ENCODE measurements around the gene MAZ. TPM values are rescaled to one million over a fixed set of nuclear protein-coding genes. Genes with fewer than 3 reads are reported as not detected.

Gene MAZ
- total and polyA plus RNA-seq, 2 experiments from 2014 or later, result 132 to 190 TPM

DNA sequence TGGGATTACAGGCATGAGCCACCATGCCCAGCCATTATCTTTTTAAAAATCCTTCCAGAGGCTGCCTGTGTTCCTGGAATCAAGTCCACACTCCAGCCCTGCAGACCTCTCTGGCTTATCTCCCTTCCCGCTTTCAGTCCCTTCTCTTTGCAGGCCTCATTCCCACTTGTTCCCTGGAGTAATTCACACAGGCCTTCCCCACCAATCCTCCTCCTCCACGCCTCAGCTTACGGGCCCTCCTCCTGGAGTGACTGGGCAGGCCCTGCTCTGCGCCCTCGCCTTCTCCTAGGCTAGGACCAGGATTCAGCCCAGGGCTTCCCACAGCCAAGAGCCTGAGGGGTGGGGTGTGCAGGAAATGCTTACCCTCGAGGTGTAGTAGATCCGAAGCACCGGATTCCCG lies 53.9 kb downstream of the MAZ start:
- DNase-seq (ENCODE audit: low spot score), result no peak
- Histone ChIP-seq H3K9me2 (replicated peaks; ENCODE audit: insufficient read depth) (no peaks in the 10 kb centered on the region), H2AFZ (no peak overlapping the region), H4K20me1 (ENCODE audit: insufficient read depth, poor library complexity, severe bottlenecking) (no peaks in the 10 kb centered on the region), H3K27ac (no peak overlapping the region), H3K36me3 (replicated peaks; ENCODE audit: insufficient read depth, low read depth) (no peaks in the 10 kb centered on the region), H3K27me3 (no peaks in the 10 kb centered on the region), H3K4me3 (no peak overlapping the region), H3K9me3 (ENCODE audit: low read depth) (no peaks in the 10 kb centered on the region), H3K4me2 (no peak overlapping the region), H3K79me2 (peaks cover 21% of the 10 kb centered on the region), H3K4me1 (ENCODE audit: insufficient read depth) (peaks cover 21% of the 10 kb centered on the region)
- TF ChIP-seq EZH2phosphoT487 (IDR thresholded peaks at IDR 0.05; ENCODE audit: low read depth, severe bottlenecking, unreplicated experiment), result no peak
- TF ChIP-seq EZH2 (IDR thresholded peaks at IDR 0.05; ENCODE audit: borderline replicate concordance), result no peak
- 95% methylated on average over 9 of the region's 9 CpGs for WGBS (ENCODE audit: low lambda C conversion rate, missing lambda C conversion rate)

Small RNAs within 50 kb of the gene (small RNA-seq; reads per million reads assigned to genes)
- gene AC009133.6, result not detected
- gene AC120114.4, result not detected

Other genes starting within 250 kb of the MAZ start
- gene SPN, start 143.3 kb upstream of the MAZ start, total RNA-seq, result 0.03 and 0.08 TPM in 2 replicates
- 0.05 and 0.57 TPM in 2 replicates for gene SPN, start 143.3 kb upstream of the MAZ start, polyA plus RNA-seq
- gene QPRT, start 127.3 kb upstream of the MAZ start, total RNA-seq, result 217 and 222 TPM in 2 replicates
- 340 and 371 TPM in 2 replicates for gene QPRT, start 127.3 kb upstream of the MAZ start, polyA plus RNA-seq
- 0.10 TPM in 1 of 2 replicates, not detected in the other for gene C16orf54, start 60.5 kb upstream of the MAZ start, total RNA-seq
- gene C16orf54, start 60.5 kb upstream of the MAZ start, polyA plus RNA-seq, result 0.16 and 0.52 TPM in 2 replicates
- gene ZG16, start 28.3 kb upstream of the MAZ start, total RNA-seq, result 2.1 and 3.0 TPM in 2 replicates
- gene ZG16, start 28.3 kb upstream of the MAZ start, polyA plus RNA-seq, result 1.9 and 2.7 TPM in 2 replicates
- 42.6 and 43.3 TPM in 2 replicates for gene KIF22, start 15.8 kb upstream of the MAZ start, total RNA-seq
- gene KIF22, start 15.8 kb upstream of the MAZ start, polyA plus RNA-seq, result 42.5 and 44.5 TPM in 2 replicates
- gene PRRT2, start 5.7 kb downstream of the MAZ start, total RNA-seq, result 7.0 and 8.0 TPM in 2 replicates
- gene PRRT2, start 5.7 kb downstream of the MAZ start, polyA plus RNA-seq, result 11.1 and 23.9 TPM in 2 replicates
- gene PAGR1, start 9.6 kb downstream of the MAZ start, total RNA-seq, result 31.6 and 39.3 TPM in 2 replicates
- 48.5 and 53.4 TPM in 2 replicates for gene PAGR1, start 9.6 kb downstream of the MAZ start, polyA plus RNA-seq
- gene MVP, start 13.9 kb downstream of the MAZ start, total RNA-seq, result 80.0 and 121 TPM in 2 replicates
- 140 and 146 TPM in 2 replicates for gene MVP, start 13.9 kb downstream of the MAZ start, polyA plus RNA-seq
- 94.1 and 97.1 TPM in 2 replicates for gene CDIPT, start 56.7 kb downstream of the MAZ start, total RNA-seq
- 143 and 147 TPM in 2 replicates for gene CDIPT, start 56.7 kb downstream of the MAZ start, polyA plus RNA-seq
- gene SEZ6L2, start 93.0 kb downstream of the MAZ start, total RNA-seq, result 18.0 and 36.1 TPM in 2 replicates
- 39.9 and 45.8 TPM in 2 replicates for gene SEZ6L2, start 93.0 kb downstream of the MAZ start, polyA plus RNA-seq
- gene ASPHD1, start 94.0 kb downstream of the MAZ start, total RNA-seq, result 12.6 and 18.6 TPM in 2 replicates
- 35.5 and 40.0 TPM in 2 replicates for gene ASPHD1, start 94.0 kb downstream of the MAZ start, polyA plus RNA-seq
- 5.3 and 14.3 TPM in 2 replicates for gene KCTD13, start 119.7 kb downstream of the MAZ start, total RNA-seq
- 18.8 and 23.5 TPM in 2 replicates for gene KCTD13, start 119.7 kb downstream of the MAZ start, polyA plus RNA-seq
- gene TMEM219, start 155.6 kb downstream of the MAZ start, total RNA-seq, result 106 and 119 TPM in 2 replicates
- 175 and 189 TPM in 2 replicates for gene TMEM219, start 155.6 kb downstream of the MAZ start, polyA plus RNA-seq
- 28.0 and 33.4 TPM in 2 replicates for gene TAOK2, start 167.3 kb downstream of the MAZ start, total RNA-seq
- 24.3 and 24.5 TPM in 2 replicates for gene TAOK2, start 167.3 kb downstream of the MAZ start, polyA plus RNA-seq
- 10.6 and 12.4 TPM in 2 replicates for gene HIRIP3, start 189.1 kb downstream of the MAZ start, total RNA-seq
- 9.0 and 12.9 TPM in 2 replicates for gene HIRIP3, start 189.1 kb downstream of the MAZ start, polyA plus RNA-seq
- gene INO80E, start 189.7 kb downstream of the MAZ start, total RNA-seq, result 61.2 and 99.9 TPM in 2 replicates
- gene INO80E, start 189.7 kb downstream of the MAZ start, polyA plus RNA-seq, result 14.0 and 17.6 TPM in 2 replicates
- gene DOC2A, start 204.5 kb downstream of the MAZ start, total RNA-seq, result 6.8 and 6.9 TPM in 2 replicates
- 11.4 and 13.0 TPM in 2 replicates for gene DOC2A, start 204.5 kb downstream of the MAZ start, polyA plus RNA-seq
- not detected in 2 replicates for gene C16orf92, start 216.7 kb downstream of the MAZ start, total RNA-seq
- not detected in 2 replicates for gene C16orf92, start 216.7 kb downstream of the MAZ start, polyA plus RNA-seq
- not detected in 2 replicates for gene TLCD3B, start 224.7 kb downstream of the MAZ start, total RNA-seq
- gene TLCD3B, start 224.7 kb downstream of the MAZ start, polyA plus RNA-seq, result not detected in 2 replicates

Data from hepatocyte (in vitro differentiated cells).